ENCODE data around the gene PARP9. TPM values are rescaled to one million over a fixed set of nuclear protein-coding genes. Genes with fewer than 3 reads are reported as not detected.

The PARP9 gene
- total and polyA plus RNA-seq, 10 of the 15 experiments (the other 5 are each of a cell fraction or from before 2014, with no cell fraction given), result 34.0 to 122 (median 46.1) TPM

DNA sequence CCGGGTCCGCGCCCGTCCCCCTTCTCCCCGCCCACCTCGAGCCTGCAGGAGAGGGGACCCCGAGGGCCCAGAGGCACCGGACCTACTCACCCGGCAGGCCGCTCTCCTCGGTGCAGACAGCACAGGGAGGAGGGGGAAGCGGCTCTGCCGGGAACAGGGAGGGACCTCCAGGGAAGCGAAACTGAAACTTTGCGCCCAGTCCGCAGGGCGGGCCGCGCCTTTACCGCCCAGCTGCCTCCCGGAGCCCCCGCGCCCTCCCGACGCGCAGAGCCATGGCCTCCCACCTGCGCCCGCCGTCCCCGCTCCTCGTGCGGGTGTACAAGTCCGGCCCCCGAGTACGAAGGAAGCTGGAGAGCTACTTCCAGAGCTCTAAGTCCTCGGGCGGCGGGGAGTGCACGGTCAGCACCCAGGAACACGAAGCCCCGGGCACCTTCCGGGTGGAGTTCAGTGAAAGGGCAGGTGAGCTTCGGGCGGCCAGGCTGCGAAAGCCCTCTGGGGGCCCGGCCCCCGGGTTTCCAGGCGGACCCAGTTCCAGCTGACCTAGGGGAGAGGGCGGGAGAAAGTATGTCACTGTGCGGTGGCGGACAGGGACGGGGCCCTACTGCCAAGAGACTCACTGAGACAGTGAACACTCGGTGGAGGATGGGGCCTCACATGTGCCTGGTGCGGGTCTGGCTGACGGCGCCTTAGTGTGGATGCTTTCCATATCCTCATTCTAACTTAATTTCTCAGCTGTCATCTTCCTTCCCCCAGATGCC, at the start of gene PARP9, which contains the start of gene DTX3L (continued):
- TF ChIP-seq YY1 (IDR thresholded peaks at IDR 0.05; ENCODE audit: low read depth, low read length) (0 out of 2 replicates have a peak, but pooled peaks have one; percentile 49), CEBPB (IDR thresholded peaks at IDR 0.05; ENCODE audit: borderline replicate concordance in 1 of 2, low read depth in 2 of 2, low read length in 2 of 2) (no peak), EP300 (IDR thresholded peaks at IDR 0.05; ENCODE audit: borderline replicate concordance in 1 of 2, control insufficient read depth in 1 of 2, low read depth in 2 of 2, low read length in 2 of 2) (no peak), MYB (IDR thresholded peaks at IDR 0.05; ENCODE audit: borderline replicate concordance, low read depth, low read length) (no peak), ZNF274 (IDR thresholded peaks at IDR 0.05; ENCODE audit: insufficient read depth, insufficient read length) (no peak), NKRF (conservative IDR thresholded peaks at IDR 0.05) (no peak; the same call in 1 of the 2 replicates), HDAC6 (IDR thresholded peaks at IDR 0.05; ENCODE audit: unreplicated experiment) (no peak), YBX1 (IDR thresholded peaks at IDR 0.05) (no peak), EED (IDR thresholded peaks at IDR 0.05; ENCODE audit: low read depth) (peak; percentile 81), CEBPZ (IDR thresholded peaks at IDR 0.05; ENCODE audit: low read depth, low read length) (no peak), RUNX3 (IDR thresholded peaks at IDR 0.05; ENCODE audit: low read length) (0 out of 2 replicates have a peak, but pooled peaks have one; percentile 1), NFYA (IDR thresholded peaks at IDR 0.05; ENCODE audit: borderline replicate concordance, low read depth, low read length) (no peak), RFX5 (IDR thresholded peaks at IDR 0.05; ENCODE audit: low read depth, low read length) (no peak), NR2C2 (IDR thresholded peaks at IDR 0.05; ENCODE audit: borderline replicate concordance, control insufficient read depth, insufficient read length, low read depth) (no peak), SUPT20H (IDR thresholded peaks at IDR 0.05; ENCODE audit: borderline replicate concordance, control insufficient read depth, low read depth, low read length) (no peak), FOS (IDR thresholded peaks at IDR 0.05; ENCODE audit: borderline replicate concordance, extremely low read depth, insufficient read length) (no peak), NFIC (IDR thresholded peaks at IDR 0.05; ENCODE audit: low read depth, low read length) (no peak), FOXM1 (IDR thresholded peaks at IDR 0.05; ENCODE audit: low read depth, low read length) (no peak)
- TF ChIP-seq, protein P1, sequence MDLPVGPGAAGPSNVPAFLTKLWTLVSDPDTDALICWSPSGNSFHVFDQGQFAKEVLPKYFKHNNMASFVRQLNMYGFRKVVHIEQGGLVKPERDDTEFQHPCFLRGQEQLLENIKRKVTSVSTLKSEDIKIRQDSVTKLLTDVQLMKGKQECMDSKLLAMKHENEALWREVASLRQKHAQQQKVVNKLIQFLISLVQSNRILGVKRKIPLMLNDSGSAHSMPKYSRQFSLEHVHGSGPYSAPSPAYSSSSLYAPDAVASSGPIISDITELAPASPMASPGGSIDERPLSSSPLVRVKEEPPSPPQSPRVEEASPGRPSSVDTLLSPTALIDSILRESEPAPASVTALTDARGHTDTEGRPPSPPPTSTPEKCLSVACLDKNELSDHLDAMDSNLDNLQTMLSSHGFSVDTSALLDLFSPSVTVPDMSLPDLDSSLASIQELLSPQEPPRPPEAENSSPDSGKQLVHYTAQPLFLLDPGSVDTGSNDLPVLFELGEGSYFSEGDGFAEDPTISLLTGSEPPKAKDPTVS (IDR thresholded peaks at IDR 0.05; ENCODE audit: low read depth, low read length), result no peak
- TF ChIP-seq, protein P2, sequence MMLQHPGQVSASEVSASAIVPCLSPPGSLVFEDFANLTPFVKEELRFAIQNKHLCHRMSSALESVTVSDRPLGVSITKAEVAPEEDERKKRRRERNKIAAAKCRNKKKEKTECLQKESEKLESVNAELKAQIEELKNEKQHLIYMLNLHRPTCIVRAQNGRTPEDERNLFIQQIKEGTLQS (IDR thresholded peaks at IDR 0.05; ENCODE audit: borderline replicate concordance, extremely low read depth, low read depth, low read length), result no peak
- TF ChIP-seq, protein P3, sequence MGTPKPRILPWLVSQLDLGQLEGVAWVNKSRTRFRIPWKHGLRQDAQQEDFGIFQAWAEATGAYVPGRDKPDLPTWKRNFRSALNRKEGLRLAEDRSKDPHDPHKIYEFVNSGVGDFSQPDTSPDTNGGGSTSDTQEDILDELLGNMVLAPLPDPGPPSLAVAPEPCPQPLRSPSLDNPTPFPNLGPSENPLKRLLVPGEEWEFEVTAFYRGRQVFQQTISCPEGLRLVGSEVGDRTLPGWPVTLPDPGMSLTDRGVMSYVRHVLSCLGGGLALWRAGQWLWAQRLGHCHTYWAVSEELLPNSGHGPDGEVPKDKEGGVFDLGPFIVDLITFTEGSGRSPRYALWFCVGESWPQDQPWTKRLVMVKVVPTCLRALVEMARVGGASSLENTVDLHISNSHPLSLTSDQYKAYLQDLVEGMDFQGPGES (IDR thresholded peaks at IDR 0.05), result no peak; the same call in 1 of the 2 replicates

Measured in GM12878 (cell line).